Parathyroid adenoma (tissue), 2 donors: ENCODE results near the gene TTC12.

Source experiments
- H2AFZ ChIP-seq: fragments of 300-600 bp; sonication (generic); one replicate; pipeline ENCODE4 v1.7.0; 2017; ENCODE audit warnings: antibody characterized with exemption, mild to moderate bottlenecking
- H3K27ac ChIP-seq: fragments of 300-600 bp; sonication (generic); one replicate; pipeline ENCODE4 v1.7.0; 2017
- H3K27me3 ChIP-seq: fragments of 300-600 bp; sonication (generic); one replicate; pipeline ENCODE4 v1.7.0; 2017; ENCODE audit warnings: low read length; ENCODE audit not compliant: control insufficient read depth, insufficient read depth
- H3K36me3 ChIP-seq: fragments of 300-600 bp; sonication (generic); one replicate; pipeline ENCODE4 v1.7.0; 2017; ENCODE audit warnings: low read length; ENCODE audit not compliant: control insufficient read depth, insufficient read depth
- H3K4me1 ChIP-seq: fragments of 300-600 bp; sonication (generic); one replicate; pipeline ENCODE4 v1.7.0; 2017; ENCODE audit warnings: control low read depth
- H3K4me2 ChIP-seq: fragments of 300-600 bp; sonication (generic); one replicate; pipeline ENCODE4 v1.7.0; 2017; ENCODE audit warnings: low read length
- H3K4me3 ChIP-seq: fragments of 300-600 bp; sonication (generic); one replicate; pipeline ENCODE4 v1.7.0; 2017; ENCODE audit warnings: low read depth, low read length
- H3K79me2 ChIP-seq: fragments of 300-600 bp; sonication (generic); one replicate; pipeline ENCODE4 v1.7.0; 2017; ENCODE audit warnings: control low read depth
- H3K9ac ChIP-seq: fragments of 300-600 bp; sonication (generic); one replicate; pipeline ENCODE4 v1.7.0; 2017; ENCODE audit warnings: mild to moderate bottlenecking
- H3K9me3 ChIP-seq: fragments of 300-600 bp; sonication (generic); one replicate; pipeline ENCODE4 v1.7.0; 2017; ENCODE audit warnings: low read length; ENCODE audit not compliant: control insufficient read depth
- CTCF ChIP-seq: fragments of 300-600 bp; sonication (generic); IDR thresholded peaks from one replicate; pipeline ENCODE4 v1.7.0; 2017; ENCODE audit warnings: antibody characterized with exemption, mild to moderate bottlenecking
- donor health status: primary hyperparathyroidism.

The TTC12 gene

GRCh38 chr11:113288286-113288863 lies 26.0 kb upstream of the TTC12 start:
- Histone ChIP-seq H2AFZ (no peak overlapping the region), H3K27me3 (no peaks in the 10 kb centered on the region), H3K9me3 (no peaks in the 10 kb centered on the region), H3K4me3 (no peak overlapping the region), H3K9ac (no peak overlapping the region), H3K4me1 (no peaks in the 10 kb centered on the region), H3K36me3 (no peaks in the 10 kb centered on the region), H3K79me2 (no peaks in the 10 kb centered on the region), H3K27ac (no peak overlapping the region), H3K4me2 (no peak overlapping the region)
- no peak for TF ChIP-seq CTCF

GRCh38 chr11:113289431-113290187 lies 24.8 kb upstream of the TTC12 start:
- no peak overlapping the region for H3K27ac ChIP-seq
- peak; percentile 66 for TF ChIP-seq CTCF
- no peak overlapping the region for H3K4me3 ChIP-seq
- no peak overlapping the region for H3K9ac ChIP-seq
- H3K4me1 ChIP-seq = no peaks in the 10 kb centered on the region
- no peaks in the 10 kb centered on the region for H3K27me3 ChIP-seq
- no peaks in the 10 kb centered on the region for H3K79me2 ChIP-seq
- H3K9me3 ChIP-seq = no peaks in the 10 kb centered on the region
- H2AFZ ChIP-seq = no peak overlapping the region
- no peaks in the 10 kb centered on the region for H3K36me3 ChIP-seq
- no peak overlapping the region for H3K4me2 ChIP-seq

GRCh38 chr11:113293936-113294335 lies 20.4 kb upstream of the TTC12 start:
- Histone ChIP-seq H3K9me3 (no peaks in the 10 kb centered on the region), H3K79me2 (no peaks in the 10 kb centered on the region), H3K4me1 (no peaks in the 10 kb centered on the region), H2AFZ (no peak overlapping the region), H3K4me2 (no peak overlapping the region), H3K36me3 (no peaks in the 10 kb centered on the region), H3K27me3 (no peaks in the 10 kb centered on the region), H3K27ac (no peak overlapping the region), H3K4me3 (no peak overlapping the region), H3K9ac (no peak overlapping the region)
- no peak for TF ChIP-seq CTCF

DNA sequence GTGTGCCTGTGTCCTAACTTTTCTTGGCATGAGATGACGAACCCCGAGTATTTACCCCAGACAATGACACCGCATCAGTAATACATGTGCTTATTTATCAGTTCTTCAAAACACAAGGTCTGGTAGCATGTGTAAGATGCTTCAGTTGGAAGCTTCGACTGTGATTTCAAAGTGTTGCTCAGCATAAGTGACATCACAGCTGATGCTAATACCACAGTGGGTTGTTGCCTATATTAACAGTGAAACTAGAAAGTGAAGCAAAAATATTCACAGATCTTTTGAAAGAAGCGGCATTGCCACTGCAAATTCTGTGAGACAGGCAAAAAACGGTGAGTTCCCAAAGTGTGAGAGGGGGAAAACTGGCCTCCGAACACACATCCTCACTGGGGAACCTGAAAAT lies 18.4 kb upstream of the TTC12 start:
- Histone ChIP-seq H2AFZ (no peak overlapping the region), H3K4me3 (no peak overlapping the region), H3K79me2 (no peaks in the 10 kb centered on the region), H3K27me3 (no peaks in the 10 kb centered on the region), H3K9me3 (no peaks in the 10 kb centered on the region), H3K27ac (no peak overlapping the region), H3K4me1 (no peaks in the 10 kb centered on the region), H3K36me3 (no peaks in the 10 kb centered on the region), H3K4me2 (no peak overlapping the region), H3K9ac (no peak overlapping the region)
- no peak for TF ChIP-seq CTCF
